DND-41 (cell line): ENCODE measurements around the gene PARVA.

Source experiments
- EZH2 ChIP-seq: IDR thresholded peaks from 3 replicates; pipeline ENCODE4 v1.6.1; 2012; ENCODE audit warnings: borderline replicate concordance, low read depth, mild to moderate bottlenecking, moderate library complexity, low read length, inconsistent platforms; ENCODE audit not compliant: severe bottlenecking
- TF ChIP-seq, protein P1 (sequence below): IDR thresholded peaks from 2 replicates; pipeline ENCODE4 v1.5.1; 2012; ENCODE audit warnings: borderline replicate concordance, low read length, moderate library complexity, mild to moderate bottlenecking; ENCODE audit not compliant: poor library complexity, severe bottlenecking; ENCODE audit errors: extremely low read depth

- TF ChIP-seq, protein P1, sequence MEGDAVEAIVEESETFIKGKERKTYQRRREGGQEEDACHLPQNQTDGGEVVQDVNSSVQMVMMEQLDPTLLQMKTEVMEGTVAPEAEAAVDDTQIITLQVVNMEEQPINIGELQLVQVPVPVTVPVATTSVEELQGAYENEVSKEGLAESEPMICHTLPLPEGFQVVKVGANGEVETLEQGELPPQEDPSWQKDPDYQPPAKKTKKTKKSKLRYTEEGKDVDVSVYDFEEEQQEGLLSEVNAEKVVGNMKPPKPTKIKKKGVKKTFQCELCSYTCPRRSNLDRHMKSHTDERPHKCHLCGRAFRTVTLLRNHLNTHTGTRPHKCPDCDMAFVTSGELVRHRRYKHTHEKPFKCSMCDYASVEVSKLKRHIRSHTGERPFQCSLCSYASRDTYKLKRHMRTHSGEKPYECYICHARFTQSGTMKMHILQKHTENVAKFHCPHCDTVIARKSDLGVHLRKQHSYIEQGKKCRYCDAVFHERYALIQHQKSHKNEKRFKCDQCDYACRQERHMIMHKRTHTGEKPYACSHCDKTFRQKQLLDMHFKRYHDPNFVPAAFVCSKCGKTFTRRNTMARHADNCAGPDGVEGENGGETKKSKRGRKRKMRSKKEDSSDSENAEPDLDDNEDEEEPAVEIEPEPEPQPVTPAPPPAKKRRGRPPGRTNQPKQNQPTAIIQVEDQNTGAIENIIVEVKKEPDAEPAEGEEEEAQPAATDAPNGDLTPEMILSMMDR, result no peak
- TF ChIP-seq EZH2, result no peak
Measured at GRCh38 chr11:12482839-12483238, 105.5 kb downstream of the PARVA start.
